Activated T-cell treated with anti-CD3 and anti-CD28 coated beads for 24 hours (primary cell): ENCODE measurements around the gene MTX1.
"Not testable (repeated sequence)": the region's sequence is repeated elsewhere in the genome, so short reads cannot be mapped to it uniquely, and the experiment has no call there.

Experiments
- DNase-seq: peaks from one replicate; pipeline ENCODE4 v3.0.0-alpha.2; 2020; ENCODE audit warnings: low read depth

The MTX1 gene

DNA sequence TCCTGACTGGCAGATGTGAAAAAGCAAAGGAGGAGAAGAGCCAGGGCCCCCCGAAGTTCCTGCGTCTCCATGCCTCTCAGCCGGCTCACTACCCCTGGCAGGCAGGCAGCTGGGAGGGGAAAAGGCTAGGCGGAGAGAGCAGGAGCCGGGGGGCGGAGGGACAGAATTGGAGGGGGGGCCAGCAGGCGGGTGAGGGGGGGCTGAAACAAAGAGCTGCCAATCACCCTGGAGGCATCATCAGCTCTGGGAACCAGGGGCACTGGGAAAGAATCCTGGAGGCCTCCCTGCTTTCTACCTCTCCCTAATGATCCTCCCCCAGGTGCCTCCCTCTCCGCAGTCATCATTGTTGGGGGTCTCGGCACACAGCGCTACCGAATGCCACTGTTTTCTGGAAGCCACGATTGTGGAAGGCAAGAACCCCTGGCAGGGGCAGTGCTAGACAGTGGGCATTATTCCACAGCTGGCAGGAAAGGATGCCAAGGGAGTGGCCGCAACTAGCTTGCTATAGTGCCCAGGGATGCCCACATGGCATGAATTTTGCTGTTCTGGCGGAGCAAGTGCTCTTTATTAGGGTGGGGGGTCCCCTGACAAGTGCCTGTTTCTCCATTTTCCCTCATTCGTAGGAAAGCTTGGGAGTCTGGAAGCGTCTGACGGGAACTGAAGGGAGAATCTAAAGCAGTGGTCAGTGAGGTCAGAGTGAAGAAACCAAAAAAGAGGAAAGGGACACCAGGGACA lies 522 bp upstream of the MTX1 start, which contains the start of gene THBS3:
THBS3 (minus strand) TSS at position 92 of the 735 bp plus-strand sequence; CDS start at position 71, 21 bp downstream.
- DNase-seq: no peak

DNA sequence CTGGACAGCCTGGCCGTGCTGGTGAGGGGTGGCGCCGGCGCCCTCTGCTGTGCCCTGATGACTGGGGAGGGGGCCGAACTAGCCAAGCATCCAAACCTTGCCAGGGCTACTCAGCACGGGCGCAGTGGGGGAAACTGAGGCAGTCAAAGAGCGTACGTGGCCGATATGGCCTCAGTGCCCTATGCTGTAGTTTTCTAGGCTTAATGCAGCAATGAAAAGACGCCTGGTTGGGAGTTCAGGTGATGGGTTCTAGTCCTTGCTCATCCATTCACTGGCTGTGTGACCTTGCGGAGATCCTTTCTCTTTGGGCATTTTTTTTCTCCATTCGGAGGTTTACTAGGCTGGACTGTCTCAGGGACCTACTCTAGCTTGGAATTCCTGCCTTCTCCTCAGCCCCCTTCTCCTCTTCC lies 822 bp downstream of the MTX1 start:
- no peak for DNase-seq

DNA sequence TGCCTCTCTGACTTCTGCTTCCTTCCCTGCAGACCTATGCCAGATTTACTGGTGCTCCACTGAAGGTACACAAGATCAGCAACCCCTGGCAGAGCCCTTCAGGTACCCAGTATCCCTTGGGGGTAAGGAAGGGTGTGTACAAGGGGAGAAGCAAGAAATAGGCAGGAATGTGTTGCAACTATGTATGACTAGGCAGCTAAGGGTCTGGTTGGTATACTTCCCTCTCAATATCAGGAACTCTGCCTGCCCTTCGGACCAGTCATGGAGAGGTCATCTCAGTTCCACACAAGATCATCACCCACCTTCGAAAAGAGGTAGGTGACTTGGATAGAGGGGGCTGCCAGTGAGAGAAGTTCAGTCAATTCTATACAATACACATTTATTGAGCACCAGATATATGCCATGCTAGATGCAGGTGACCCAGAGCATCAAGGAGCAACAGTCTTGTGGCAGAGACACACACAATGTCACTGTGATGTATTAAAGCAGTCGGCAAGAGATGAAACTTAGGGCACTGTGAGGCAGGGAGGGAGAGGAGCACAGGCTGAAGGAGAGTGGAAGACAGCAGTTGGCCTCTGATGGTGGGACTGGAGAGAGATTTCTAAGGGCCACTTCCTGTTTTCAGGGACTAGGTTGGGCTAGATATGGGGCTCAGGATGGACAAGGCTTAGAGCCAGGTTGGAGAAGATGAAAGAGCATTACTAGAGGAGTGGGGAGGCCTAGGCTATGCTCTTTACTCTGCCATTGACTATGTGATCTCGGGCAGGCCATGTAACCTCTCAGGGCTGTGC lies 2.0 kb downstream of the MTX1 start:
- no peak for DNase-seq

DNA sequence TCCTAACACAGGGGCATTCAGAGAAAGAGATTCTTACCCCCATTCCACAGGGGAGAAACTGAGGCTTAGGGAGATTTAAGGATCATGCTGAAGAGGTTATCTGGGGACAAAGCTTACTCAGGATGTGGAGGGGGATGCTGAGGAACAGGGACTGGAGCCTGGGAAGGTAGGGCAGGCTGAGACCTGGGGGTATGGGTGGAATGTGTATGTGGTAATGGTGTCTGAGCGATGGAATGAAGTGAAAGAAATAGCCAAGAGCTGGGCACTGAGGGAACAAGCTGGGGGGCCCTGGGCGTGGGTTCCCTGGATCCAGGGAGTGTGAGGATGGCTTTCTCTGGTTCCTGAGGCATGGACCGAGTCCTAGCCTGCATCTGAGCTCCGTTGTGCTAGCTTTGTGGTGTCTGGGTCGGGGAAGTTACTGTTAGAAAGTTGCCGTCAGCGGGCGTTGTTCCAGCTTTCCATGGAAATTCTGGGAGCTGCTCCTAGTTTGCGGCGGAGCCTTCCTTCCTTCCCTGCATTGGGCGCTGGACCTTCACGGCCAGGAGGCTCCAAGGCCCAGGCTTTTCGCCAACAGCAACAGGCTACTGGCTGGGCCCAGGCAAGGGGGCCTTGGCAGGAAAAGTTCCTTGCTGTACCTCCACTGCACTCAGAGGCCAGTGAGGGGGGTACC lies 3.0 kb downstream of the MTX1 start:
- DNase-seq: not testable (repeated sequence)

DNA sequence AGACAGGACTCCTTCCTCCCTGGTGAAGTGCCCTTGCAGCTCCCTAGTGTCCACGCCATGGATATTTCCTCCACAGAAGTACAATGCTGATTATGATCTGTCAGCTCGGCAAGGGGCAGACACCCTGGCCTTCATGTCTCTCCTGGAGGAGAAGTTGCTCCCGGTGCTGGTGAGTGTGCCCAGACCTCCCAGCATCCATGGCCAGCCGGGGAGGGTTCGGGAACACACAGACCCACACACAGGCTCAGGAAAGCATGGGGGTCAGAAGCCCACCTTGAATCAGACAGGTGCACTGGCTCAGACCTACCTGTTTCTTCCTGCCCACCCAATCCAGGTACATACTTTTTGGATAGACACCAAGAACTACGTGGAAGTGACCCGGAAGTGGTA lies 3.6 kb downstream of the MTX1 start:
- not testable (repeated sequence) for DNase-seq

DNA sequence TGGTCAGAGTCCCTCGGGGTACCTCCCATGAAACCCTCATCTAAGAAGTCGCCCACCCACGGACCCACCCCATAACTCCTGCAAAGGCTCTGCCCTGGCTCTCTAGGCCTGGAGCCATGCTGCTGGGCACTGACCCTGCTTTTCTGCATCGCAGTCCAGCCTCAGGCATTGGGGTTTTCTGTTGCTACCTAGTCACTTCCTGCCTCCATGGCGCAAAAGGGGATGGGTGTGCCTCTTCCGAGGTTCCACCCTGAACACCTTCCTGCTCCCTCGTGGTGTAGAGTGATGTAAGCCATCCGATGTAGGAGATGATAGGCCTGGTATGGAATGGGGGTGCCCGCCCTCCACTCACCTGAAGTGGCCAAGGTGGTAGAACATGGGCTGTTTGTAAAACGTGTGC lies 6.2 kb downstream of the MTX1 start:
- not testable (repeated sequence) for DNase-seq

DNA sequence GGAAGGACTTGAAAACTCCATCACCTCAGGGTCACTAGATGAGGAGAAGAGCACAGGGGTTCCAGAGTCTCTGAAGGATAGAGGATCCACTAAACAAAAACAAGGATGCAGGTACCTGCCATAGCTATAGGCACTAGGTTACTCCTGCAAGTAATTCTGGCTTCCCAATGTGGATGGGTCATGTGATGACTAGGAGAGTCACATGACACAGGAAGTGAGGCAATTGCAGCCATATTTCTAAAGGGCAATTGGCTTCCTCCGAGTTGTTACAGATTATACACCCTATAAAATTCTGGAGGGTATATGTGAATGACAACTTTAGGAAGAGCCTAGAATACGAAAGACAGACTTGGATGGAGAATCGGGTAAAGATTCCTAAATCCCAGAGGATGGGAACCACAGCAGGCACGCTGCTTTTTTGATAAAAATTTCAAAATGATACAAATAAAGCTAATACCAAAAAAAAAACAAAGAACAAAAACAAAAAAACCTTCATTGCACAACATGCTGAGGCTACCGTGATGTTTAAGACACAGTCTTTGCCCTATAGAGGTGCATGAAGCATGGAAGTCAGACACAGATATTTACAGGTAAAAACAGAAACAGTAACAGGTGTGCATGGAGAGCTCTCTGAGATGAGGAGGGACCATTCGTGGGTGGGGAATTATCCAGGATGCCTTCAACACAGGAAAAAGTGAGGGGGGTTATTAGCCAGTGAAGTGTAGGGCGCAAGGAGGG lies 10.5 kb downstream of the MTX1 start:
- no peak for DNase-seq

DNA sequence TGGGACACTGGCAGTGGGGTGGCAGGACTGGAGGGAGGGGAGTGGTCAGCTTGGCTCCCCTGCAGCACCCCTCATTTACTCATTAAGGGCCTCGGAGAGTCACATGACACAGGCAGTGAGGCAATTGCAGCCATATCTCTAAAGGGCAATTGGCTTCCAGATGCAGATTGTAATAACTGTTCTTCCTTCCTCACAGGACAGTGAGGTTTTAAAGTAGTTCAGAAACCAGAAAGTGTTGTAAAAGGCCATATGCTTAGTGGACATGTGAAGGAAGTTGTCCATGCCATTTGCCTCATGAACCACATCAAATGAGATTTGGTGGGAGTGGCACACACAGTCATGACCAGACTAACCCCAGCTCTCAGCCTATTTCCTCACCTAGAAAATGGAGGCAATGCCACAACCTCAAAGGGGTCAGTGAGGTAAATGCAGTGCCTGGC lies 11.1 kb downstream of the MTX1 start:
- no peak for DNase-seq

GRCh38 chr1:155220211-155220965 lies 11.9 kb downstream of the MTX1 start:
- not testable (repeated sequence) for DNase-seq

DNA sequence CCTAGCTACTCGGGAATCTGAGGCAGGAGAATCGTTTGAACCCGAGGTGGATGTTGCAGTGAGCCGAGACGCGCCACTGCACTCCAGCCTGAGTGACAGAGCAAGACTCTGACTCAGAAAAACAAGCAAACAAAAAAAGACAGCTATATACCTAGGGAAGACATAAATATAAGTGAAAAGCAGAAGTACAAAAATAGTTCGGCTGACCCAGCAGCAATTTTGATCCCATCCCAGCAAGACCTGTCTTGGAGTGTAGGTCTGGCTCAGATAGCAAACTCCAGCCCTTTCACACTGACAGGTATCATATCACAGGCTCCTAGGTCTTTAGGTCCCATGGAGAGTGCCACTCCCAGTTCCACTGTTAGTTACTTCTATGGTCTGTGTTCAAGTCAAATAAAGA lies 14.6 kb downstream of the MTX1 start:
- DNase-seq: no peak

DNA sequence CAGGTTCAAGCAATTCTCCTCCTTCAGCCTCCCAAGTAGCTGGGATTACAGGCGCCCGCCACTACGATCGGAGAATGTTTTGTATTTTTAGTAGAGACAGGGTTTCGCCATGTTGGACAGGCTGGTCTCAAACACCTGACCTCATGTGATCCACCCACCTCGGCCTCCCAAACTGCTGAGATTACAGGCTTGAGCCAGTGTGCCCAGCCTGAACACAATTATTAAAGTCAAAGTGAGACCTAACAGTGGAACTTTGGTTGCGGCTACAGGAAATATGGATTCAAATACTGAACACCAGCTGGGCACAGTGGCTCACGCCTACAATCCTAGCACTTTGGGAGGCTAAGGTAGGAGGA lies 16.9 kb downstream of the MTX1 start:
- DNase-seq: not testable (repeated sequence)

DNA sequence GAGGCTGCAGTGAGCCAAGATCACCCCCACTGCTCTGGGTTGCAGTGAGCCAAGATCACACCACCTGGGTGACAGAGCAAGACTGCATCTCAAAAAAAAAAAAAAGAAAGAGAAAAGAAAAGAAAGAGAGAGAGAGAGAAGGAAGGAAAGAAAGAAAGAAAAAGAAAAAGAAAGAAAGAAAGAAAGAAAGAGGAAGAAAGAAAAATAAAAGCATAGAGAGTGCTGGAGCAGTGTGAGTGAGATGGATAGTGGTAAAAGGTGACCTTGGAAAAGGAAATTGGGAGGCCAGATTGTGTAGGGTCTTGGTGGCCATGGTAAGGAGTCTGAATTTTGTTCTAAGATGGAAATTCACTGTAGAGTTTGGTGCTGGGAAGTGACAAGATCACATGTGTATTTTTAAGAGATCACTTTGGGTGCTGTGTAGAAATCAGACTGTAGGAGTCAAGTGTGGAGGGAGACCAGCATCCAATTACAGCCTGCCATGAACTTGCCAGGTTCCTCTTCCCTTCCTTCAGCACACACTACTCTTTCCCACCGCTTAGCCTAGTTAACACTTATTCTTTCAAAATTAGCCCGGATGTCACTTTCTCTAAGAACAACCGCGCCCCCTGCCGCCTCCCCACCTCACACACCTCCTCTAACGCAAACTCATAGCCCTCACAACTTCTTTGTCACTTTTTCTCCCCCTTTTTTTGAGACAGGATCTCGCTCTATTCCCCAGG lies 17.9 kb downstream of the MTX1 start:
- peak; percentile 69 for DNase-seq

GRCh38 chr1:155226910-155227260 lies 18.4 kb downstream of the MTX1 start:
- peak; percentile 31 for DNase-seq

- peak; percentile 98 for DNase-seq
Observed at GRCh38 chr1:155227261-155228095, 19.0 kb downstream of the MTX1 start.

DNA sequence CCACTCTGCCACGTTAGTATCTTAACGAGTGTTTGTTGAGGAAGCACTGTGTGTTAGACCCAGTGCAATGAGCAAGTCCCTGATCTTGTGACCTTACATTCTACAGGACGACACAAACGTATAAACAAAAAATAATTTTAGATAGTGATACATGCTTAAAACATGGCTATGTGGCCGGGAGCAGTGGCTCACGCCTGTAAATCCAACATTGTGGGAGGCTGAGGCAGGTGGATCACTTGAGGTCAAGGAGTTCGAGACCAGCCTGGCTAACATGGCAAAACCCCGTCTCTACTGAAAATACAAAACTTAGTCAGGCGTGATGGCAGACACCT lies 19.6 kb downstream of the MTX1 start:
- no peak for DNase-seq

- DNase-seq: not testable (repeated sequence)
Observed at GRCh38 chr1:155231302-155231701, 22.8 kb downstream of the MTX1 start.

GRCh38 chr1:155232001-155232978 lies 23.8 kb downstream of the MTX1 start:
- not testable (repeated sequence) for DNase-seq

DNA sequence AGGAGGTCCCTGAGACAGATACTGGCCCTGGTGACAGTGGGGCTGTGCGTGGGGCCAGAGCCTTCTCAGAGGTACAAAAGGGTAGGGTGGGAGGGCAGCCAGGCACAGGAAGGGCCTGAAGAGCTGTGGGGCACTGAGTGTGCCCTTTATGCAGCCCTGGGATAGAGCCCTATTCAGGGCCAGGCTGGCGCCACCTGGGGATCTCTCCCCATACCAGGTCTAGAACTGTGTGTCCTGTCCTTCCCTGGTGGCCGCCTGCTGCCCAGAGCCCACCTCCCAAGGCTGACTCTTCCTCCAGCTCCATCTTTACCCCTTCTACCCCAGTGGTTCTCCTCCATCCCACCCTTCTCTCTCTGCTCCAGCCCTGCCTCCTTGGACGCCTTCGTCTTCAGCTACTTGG lies 25.0 kb downstream of the MTX1 start:
- DNase-seq: not testable (repeated sequence)

DNA sequence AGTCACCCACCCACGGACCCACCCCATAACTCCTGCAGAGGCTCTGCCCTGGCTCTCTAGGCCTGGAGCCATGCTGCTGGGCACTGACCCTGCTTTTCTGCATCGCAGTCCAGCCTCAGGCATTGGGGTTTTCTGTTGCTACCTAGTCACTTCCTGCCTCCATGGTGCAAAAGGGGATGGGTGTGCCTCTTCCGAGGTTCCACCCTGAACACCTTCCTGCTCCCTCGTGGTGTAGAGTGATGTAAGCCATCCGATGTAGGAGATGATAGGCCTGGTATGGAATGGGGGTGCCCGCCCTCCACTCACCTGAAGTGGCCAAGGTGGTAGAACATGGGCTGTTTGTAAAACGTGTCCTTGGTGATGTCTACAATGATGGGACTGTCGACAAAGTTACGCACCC lies 26.9 kb downstream of the MTX1 start:
- DNase-seq: not testable (repeated sequence)
